Heart left ventricle (tissue), 13 donors: ENCODE results near the gene TBX5.

Source experiments
- CTCF ChIP-seq, 12 donors: fragments of 200-600 bp; sonication (generic) in 4 of 12; IDR thresholded peaks; one replicate each; pipeline versions ENCODE4 v1.5.0 to v1.8.0; 2018 to 2022; ENCODE audit warnings: antibody characterized with exemption in 12 of 12, mild to moderate bottlenecking in 5 of 12
- POLR2A ChIP-seq, 2 donors: fragments of 450-650 bp; IDR thresholded peaks; one replicate each; pipeline ENCODE4 v1.6.1; 2017; ENCODE audit warnings: antibody characterized with exemption in 2 of 2, mild to moderate bottlenecking in 2 of 2, moderate library complexity in 2 of 2
- donor health status: ischemic (EF 13 %, LVEDD 7.1; RV severe dilation, severe dysfunction).
- donor health status: DM: no; HTN: yes; CAD: no.
- donor health status: DM: no; HTN: no; CAD: no.
- donor health status: ischemic (EF 25% LVEDD 6.9; RV normal size, moderate dysfunction).
- donor health status: ischemic (EF 25% LVEDD 5.7; RV mildly dilated, moderate dysfunction).
- donor health status: ischemic (EF 35%, LVEDD 5.7; RV mildly dilated, moderate dysfunction).
- donor health status: nonischemic (EF 11% LVEDD 7.7; RV severe dilation, severe dysfunction).
- donor health status: DM: yes; HTN: yes; CAD: no.
- donor health status: PGD.
- donor health status: ischemic (EF 29% LVEDD 5.4; RV normal size, mild dysfunction).
- donor health status: nonischemic (EF 23%, LVEDD 6.1; RV moderate dilation, normal function).

GRCh38 chr12:114401328-114402083 is 4.4 kb downstream of the TBX5 start:
- no peak for TF ChIP-seq CTCF (IDR thresholded peaks at IDR 0.05)
- no peak for TF ChIP-seq POLR2A (IDR thresholded peaks at IDR 0.05)
